Testis (tissue), 3 donors: ENCODE measurements around the gene P2RX1. TPM values are rescaled to one million over a fixed set of nuclear protein-coding genes. Genes with fewer than 3 reads are reported as not detected.
"Not testable (repeated sequence)": the region's sequence is repeated elsewhere in the genome, so short reads cannot be mapped to it uniquely, and the experiment has no call there.

ENCODE experiments used
- DNase-seq: peaks from one replicate; pipeline ENCODE4 v3.0.0-alpha.2; 2019
- H3K27ac ChIP-seq, 2 donors: fragments of 200-600 bp; sonication (generic); one replicate each; pipeline ENCODE4 v1.5.1; 2019
- H3K27me3 ChIP-seq: fragments of 200-600 bp; sonication (generic); one replicate; pipeline ENCODE4 v1.5.1; 2019
- H3K36me3 ChIP-seq: fragments of 200-600 bp; sonication (generic); one replicate; pipeline ENCODE4 v1.5.1; 2017; ENCODE audit warnings: low read depth; ENCODE audit errors: missing control alignments
- H3K4me1 ChIP-seq: fragments of 200-600 bp; sonication (generic); one replicate; pipeline ENCODE4 v1.5.1; 2019
- H3K4me3 ChIP-seq, 2 donors: fragments of 200-600 bp; sonication (generic); one replicate each; pipeline ENCODE4 v1.5.1; 2017 to 2019
- H3K9me3 ChIP-seq: fragments of 200-600 bp; sonication (generic); one replicate; pipeline ENCODE4 v1.5.1; 2017
- CTCF ChIP-seq, 3 experiments: fragments of 450-650 bp in 2 of 3; fragments of 200-600 bp in 1 of 3; sonication (generic) in 1 of 3; IDR thresholded peaks; one replicate each; pipeline ENCODE4 v1.5.1; 2016 to 2019; ENCODE audit warnings: antibody characterized with exemption in 3 of 3, mild to moderate bottlenecking in 2 of 3, moderate library complexity in 1 of 3
- POLR2A ChIP-seq: fragments of 450-650 bp; IDR thresholded peaks from one replicate; pipeline ENCODE4 v1.6.1; 2017; ENCODE audit warnings: antibody characterized with exemption, mild to moderate bottlenecking, moderate library complexity
- WGBS, 2 donors: methylation state at CpG; one replicate each; pipeline ENCODE4 v1.1.5; 2018; 5-methylcytosine and 5-hydroxymethylcytosine counted together
- intact Hi-C: fragments of 100-400 bp; cut with DNase I; formaldehyde crosslinking; loops from one replicate; pipeline ENCODE4 v1.15.1; 2023; ENCODE audit warnings: low total_unique reads
- polyA plus RNA-seq: library from polyadenylated mRNA; stranded (reverse); fragments of 350-450 nt; fragmentation: Illumina TruSeq; extraction: RNeasy Lipid Tissue Mini Kit (QIAGEN cat#74804); gene quantifications from one replicate; pipeline ENCODE4 v1.2.3, GENCODE V29; 2014; ENCODE audit warnings: low read depth, low replicate concordance; ENCODE audit not compliant: insufficient read depth
- total RNA-seq, 2 donors: library from RNA; depleted of rRNA; stranded (reverse); fragments of >200 nt; gene quantifications; one replicate each; pipeline ENCODE4 v1.2.3, GENCODE V29; 2016

The P2RX1 gene
- total and polyA plus RNA-seq, 3 donors from 2014 or later: 2.5 to 15.2 (median 5.0) TPM

GRCh38 chr17:3860939-3861700 lies 55.1 kb downstream of the P2RX1 start:
- Histone ChIP-seq H3K27me3 (no peaks in the 10 kb centered on the region), H3K36me3 (no peaks in the 10 kb centered on the region), H3K4me1 (no peaks in the 10 kb centered on the region), H3K4me3 (no peak overlapping the region), H3K9me3 (no peaks in the 10 kb centered on the region), H3K27ac (no peak overlapping the region)
- intact Hi-C loops: no loop called here
- TF ChIP-seq CTCF (IDR thresholded peaks at IDR 0.05) (no peak), POLR2A (no peak)
- DNase-seq: no peak
- WGBS, 2 donors: 95 to 97% methylated on average over 14 to 30 of the region's 30 CpGs

DNA sequence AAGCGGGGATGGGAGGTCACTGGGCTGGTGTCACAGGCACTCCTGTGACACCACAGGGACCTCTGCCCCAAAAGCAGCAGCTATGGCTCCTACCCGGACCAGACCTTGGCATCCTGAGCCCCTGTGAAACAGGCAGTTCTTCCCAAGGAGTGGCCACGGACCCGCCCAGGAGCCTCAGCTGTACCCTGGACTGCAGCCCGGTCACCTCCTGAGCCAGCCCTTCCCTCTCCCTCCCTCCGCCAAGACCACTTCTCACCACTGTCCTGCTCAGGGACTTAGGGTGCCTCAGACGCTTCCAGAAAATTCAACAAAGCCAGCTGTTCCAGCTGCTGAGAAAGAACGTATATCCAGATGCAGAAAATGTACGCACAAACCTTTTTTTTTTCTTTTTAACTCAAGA lies 56.3 kb downstream of the P2RX1 start:
- intact Hi-C loops: no loop called here
- WGBS, 2 donors: 57 to 87% methylated on average over 6 to 9 of the region's 9 CpGs

DNA sequence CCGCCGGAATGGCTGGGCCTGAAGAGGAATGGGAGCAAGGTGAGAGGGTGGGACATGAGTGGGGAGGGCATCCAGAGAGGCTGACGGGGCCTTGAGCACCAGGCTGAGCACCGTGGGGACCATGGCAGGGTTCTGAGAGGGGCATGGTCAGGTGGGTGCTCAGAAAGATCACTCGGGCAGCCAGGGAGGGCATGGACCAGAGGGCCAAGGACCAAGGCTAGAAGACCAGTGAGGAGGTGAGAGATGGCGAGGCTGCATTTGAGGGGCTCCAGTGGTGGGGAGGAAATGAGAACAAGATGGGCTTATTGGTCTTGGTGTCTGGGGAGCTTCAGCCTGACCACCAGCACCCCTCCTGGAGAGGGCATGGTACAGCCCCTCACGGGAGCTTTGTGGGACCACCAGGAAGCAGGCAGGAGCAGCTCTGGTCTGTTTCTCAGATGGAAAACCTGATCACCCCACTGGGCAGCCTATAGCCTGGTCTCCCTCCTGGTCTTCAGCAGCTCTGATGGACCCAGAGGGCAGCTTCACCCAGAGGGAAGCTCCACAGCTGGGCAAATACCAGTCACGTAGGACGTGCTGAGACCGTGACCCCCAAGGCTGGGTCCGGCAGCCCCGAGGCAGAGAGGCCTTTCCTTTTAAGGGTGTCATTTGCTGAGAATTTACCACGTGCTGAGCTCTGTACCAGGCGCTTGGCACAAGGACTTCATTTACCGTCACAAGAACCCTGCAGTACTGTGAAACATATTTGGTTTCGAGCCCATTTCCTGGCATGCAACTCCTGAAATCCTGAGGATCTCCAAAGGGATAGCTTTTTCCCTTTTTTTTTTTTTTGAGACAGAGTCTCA lies 58.8 kb downstream of the P2RX1 start:
- no peak for DNase-seq
- intact Hi-C loops: no loop called here
- H3K27me3 ChIP-seq: no peaks in the 10 kb centered on the region
- H3K9me3 ChIP-seq: no peaks in the 10 kb centered on the region
- no peaks in the 10 kb centered on the region for H3K4me1 ChIP-seq
- no peak overlapping the region for H3K4me3 ChIP-seq
- no peak overlapping the region for H3K27ac ChIP-seq
- no peaks in the 10 kb centered on the region for H3K36me3 ChIP-seq
- TF ChIP-seq CTCF (IDR thresholded peaks at IDR 0.05) (no peak), POLR2A (no peak)
- 88 to 89% methylated on average over 11 to 16 of the region's 16 CpGs for WGBS, 2 donors

More for the DNA sequence above, 56.3 kb downstream of the P2RX1 start:
- no peaks in the 10 kb centered on the region for H3K27me3 ChIP-seq
- no peak overlapping the region for H3K4me3 ChIP-seq
- peak; percentile 50 for DNase-seq
- no peaks in the 10 kb centered on the region for H3K4me1 ChIP-seq
- no peaks in the 10 kb centered on the region for H3K36me3 ChIP-seq
- TF ChIP-seq CTCF (IDR thresholded peaks at IDR 0.05) (no peak), POLR2A (no peak)
- no peaks in the 10 kb centered on the region for H3K9me3 ChIP-seq
- H3K27ac ChIP-seq: no peak overlapping the region

GRCh38 chr17:3854204-3854603 lies 62.1 kb downstream of the P2RX1 start:
- H3K36me3 ChIP-seq, DNase-seq, H3K9me3 ChIP-seq, intact Hi-C loops, H3K27me3 ChIP-seq, H3K4me1 ChIP-seq, H3K27ac ChIP-seq: not testable (repeated sequence)
- WGBS, 2 donors: 90% methylated on average over 20 of the region's 36 CpGs; no CpG with 5 or more reads in 1 of the 2 donors
- peak overlapping the region in 1 of 2 donors; percentile 23 for H3K4me3 ChIP-seq

DNA sequence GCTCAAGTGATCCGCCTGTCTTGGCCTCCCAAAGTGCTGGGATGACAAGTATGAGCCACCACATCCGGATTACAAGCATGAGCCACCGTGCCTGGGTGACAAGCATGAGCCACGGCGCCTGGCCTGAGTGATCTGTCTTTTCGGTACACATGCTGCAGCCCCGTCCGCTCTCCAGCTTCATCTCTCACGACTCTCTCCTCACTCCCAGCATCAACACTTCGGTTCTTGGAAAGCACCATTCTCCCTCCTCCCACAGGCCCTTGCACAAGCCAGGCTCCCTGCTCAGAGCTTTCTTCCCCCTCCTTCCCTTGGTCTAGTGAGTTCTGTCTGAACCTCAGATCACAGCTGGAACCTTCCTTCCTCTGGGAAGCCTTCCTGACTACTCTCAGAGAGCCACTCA lies 63.7 kb downstream of the P2RX1 start:
- intact Hi-C loops: no loop called here
- DNase-seq: no peak
- H3K9me3 ChIP-seq: no peaks in the 10 kb centered on the region
- no peak for TF ChIP-seq POLR2A
- TF ChIP-seq CTCF (IDR thresholded peaks at IDR 0.05): no peak
- H3K27ac ChIP-seq: no peak overlapping the region
- H3K4me1 ChIP-seq: no peaks in the 10 kb centered on the region
- H3K36me3 ChIP-seq: no peaks in the 10 kb centered on the region
- H3K27me3 ChIP-seq: no peaks in the 10 kb centered on the region
- WGBS, 2 donors: 84 to 87% methylated on average over 10 of the region's 10 CpGs
- H3K4me3 ChIP-seq: no peak overlapping the region
